ENCODE data around the gene P3H1.
"Not testable (repeated sequence)": the region's sequence is repeated elsewhere in the genome, so short reads cannot be mapped to it uniquely, and the experiment has no call there.

Gene P3H1

GRCh38 chr1:42774928-42775526 is 8.2 kb upstream of the P3H1 start:
- no peak for DNase-seq (ENCODE audit: low read depth)
- no peak overlapping the region for H3K4me3 ChIP-seq (ENCODE audit: low read depth, low read length)

GRCh38 chr1:42773420-42773819 is 6.6 kb upstream of the P3H1 start:
- H3K4me3 ChIP-seq (ENCODE audit: low read depth, low read length): no peak overlapping the region
- DNase-seq (ENCODE audit: low read depth): no peak

- DNase-seq (ENCODE audit: low read depth): no peak
Measured at GRCh38 chr1:42769811-42770210, 3.0 kb upstream of the P3H1 start.

GRCh38 chr1:42768172-42768571 is 1.3 kb upstream of the P3H1 start:
- peak overlapping the region; percentile 99 for H3K4me3 ChIP-seq (ENCODE audit: low read depth, low read length)
- no peak for DNase-seq (ENCODE audit: low read depth)

More at GRCh38 chr1:42769811-42770210, 3.0 kb upstream of the P3H1 start:
- H3K4me3 ChIP-seq (ENCODE audit: low read depth, low read length): no peak overlapping the region

- peak overlapping the region; percentile 99 for H3K4me3 ChIP-seq (ENCODE audit: low read depth, low read length)
- no peak for DNase-seq (ENCODE audit: low read depth)
Measured at GRCh38 chr1:42767510-42768000, 727 bp upstream of the P3H1 start.

GRCh38 chr1:42765832-42766740 is 742 bp downstream of the P3H1 start:
- peak overlapping the region; percentile 99 for H3K4me3 ChIP-seq (ENCODE audit: low read depth, low read length)
- peak; percentile 55 for DNase-seq (ENCODE audit: low read depth)

GRCh38 chr1:42765269-42765668 is 1.6 kb downstream of the P3H1 start:
- H3K4me3 ChIP-seq (ENCODE audit: low read depth, low read length): peak overlapping the region; percentile 99

GRCh38 chr1:42762269-42762668 is 4.6 kb downstream of the P3H1 start:
- no peak for DNase-seq (ENCODE audit: low read depth)

More at GRCh38 chr1:42765269-42765668, 1.6 kb downstream of the P3H1 start:
- DNase-seq (ENCODE audit: low read depth): no peak

GRCh38 chr1:42761567-42761966 is 5.3 kb downstream of the P3H1 start:
- H3K4me3 ChIP-seq (ENCODE audit: low read depth, low read length): no peak overlapping the region
- no peak for DNase-seq (ENCODE audit: low read depth)

More at GRCh38 chr1:42762269-42762668, 4.6 kb downstream of the P3H1 start:
- no peak overlapping the region for H3K4me3 ChIP-seq (ENCODE audit: low read depth, low read length)

- no peak overlapping the region for H3K4me3 ChIP-seq (ENCODE audit: low read depth, low read length)
- no peak for DNase-seq (ENCODE audit: low read depth)
Measured at GRCh38 chr1:42759114-42759513, 7.7 kb downstream of the P3H1 start.

GRCh38 chr1:42758641-42759040 is 8.2 kb downstream of the P3H1 start:
- no peak for DNase-seq (ENCODE audit: low read depth)
- H3K4me3 ChIP-seq (ENCODE audit: low read depth, low read length): no peak overlapping the region

GRCh38 chr1:42757892-42758275 is 8.9 kb downstream of the P3H1 start:
- DNase-seq (ENCODE audit: low read depth): no peak
- H3K4me3 ChIP-seq (ENCODE audit: low read depth, low read length): no peak overlapping the region

- H3K4me3 ChIP-seq (ENCODE audit: low read depth, low read length): no peak overlapping the region
- peak; percentile 20 for DNase-seq (ENCODE audit: low read depth)
Measured at GRCh38 chr1:42756956-42757891, 9.6 kb downstream of the P3H1 start.

- H3K4me3 ChIP-seq (ENCODE audit: low read depth, low read length): no peak overlapping the region
- no peak for DNase-seq (ENCODE audit: low read depth)
Measured at GRCh38 chr1:42753070-42753469, 13.8 kb downstream of the P3H1 start.

GRCh38 chr1:42752284-42752683 is 14.5 kb downstream of the P3H1 start:
- DNase-seq (ENCODE audit: low read depth): no peak
- H3K4me3 ChIP-seq (ENCODE audit: low read depth, low read length): no peak overlapping the region

GRCh38 chr1:42751511-42752070 is 15.2 kb downstream of the P3H1 start:
- not testable (repeated sequence) for DNase-seq (ENCODE audit: low read depth); H3K4me3 ChIP-seq (ENCODE audit: low read depth, low read length)

- DNase-seq (ENCODE audit: low read depth): no peak
- H3K4me3 ChIP-seq (ENCODE audit: low read depth, low read length): no peak overlapping the region
Measured at GRCh38 chr1:42750041-42750440, 16.8 kb downstream of the P3H1 start.

GRCh38 chr1:42748461-42749410 is 18.1 kb downstream of the P3H1 start:
- DNase-seq (ENCODE audit: low read depth): no peak
- H3K4me3 ChIP-seq (ENCODE audit: low read depth, low read length): no peak overlapping the region
